Measurements from ENCODE around the gene JMY.

DNA sequence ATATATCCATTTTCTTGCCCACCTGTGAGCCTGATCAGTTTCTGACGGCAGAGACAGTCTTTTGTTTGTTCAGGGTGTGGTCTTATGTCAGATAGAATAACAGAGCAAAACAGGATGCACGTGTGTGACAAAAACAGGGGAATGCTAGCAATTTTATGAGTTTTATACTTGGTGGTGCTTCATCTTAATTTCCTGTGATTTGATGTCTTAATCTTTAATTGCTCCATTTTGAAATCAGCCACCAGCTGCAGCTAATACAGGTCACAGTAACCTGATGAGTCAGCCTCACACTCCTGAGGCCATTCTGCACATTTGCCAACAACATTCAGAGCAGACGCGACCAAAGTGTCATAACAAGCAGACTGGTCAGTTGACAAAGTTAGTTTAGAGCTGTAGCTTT is 42.3 kb upstream of the JMY start:
- TF ChIP-seq, protein P1, sequence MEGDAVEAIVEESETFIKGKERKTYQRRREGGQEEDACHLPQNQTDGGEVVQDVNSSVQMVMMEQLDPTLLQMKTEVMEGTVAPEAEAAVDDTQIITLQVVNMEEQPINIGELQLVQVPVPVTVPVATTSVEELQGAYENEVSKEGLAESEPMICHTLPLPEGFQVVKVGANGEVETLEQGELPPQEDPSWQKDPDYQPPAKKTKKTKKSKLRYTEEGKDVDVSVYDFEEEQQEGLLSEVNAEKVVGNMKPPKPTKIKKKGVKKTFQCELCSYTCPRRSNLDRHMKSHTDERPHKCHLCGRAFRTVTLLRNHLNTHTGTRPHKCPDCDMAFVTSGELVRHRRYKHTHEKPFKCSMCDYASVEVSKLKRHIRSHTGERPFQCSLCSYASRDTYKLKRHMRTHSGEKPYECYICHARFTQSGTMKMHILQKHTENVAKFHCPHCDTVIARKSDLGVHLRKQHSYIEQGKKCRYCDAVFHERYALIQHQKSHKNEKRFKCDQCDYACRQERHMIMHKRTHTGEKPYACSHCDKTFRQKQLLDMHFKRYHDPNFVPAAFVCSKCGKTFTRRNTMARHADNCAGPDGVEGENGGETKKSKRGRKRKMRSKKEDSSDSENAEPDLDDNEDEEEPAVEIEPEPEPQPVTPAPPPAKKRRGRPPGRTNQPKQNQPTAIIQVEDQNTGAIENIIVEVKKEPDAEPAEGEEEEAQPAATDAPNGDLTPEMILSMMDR (conservative IDR thresholded peaks at IDR 0.05; ENCODE audit: low read length): no peak
- no peak for TF ChIP-seq EZH2phosphoT487 (IDR thresholded peaks at IDR 0.05; ENCODE audit: borderline replicate concordance)

All from Loucy (cell line).